ENCODE measurements around the gene ACYP2. TPM values are rescaled to one million over a fixed set of nuclear protein-coding genes. Genes with fewer than 3 reads are reported as not detected.

The ACYP2 gene
- polyA plus RNA-seq, 1 donor = 19.6 TPM

DNA sequence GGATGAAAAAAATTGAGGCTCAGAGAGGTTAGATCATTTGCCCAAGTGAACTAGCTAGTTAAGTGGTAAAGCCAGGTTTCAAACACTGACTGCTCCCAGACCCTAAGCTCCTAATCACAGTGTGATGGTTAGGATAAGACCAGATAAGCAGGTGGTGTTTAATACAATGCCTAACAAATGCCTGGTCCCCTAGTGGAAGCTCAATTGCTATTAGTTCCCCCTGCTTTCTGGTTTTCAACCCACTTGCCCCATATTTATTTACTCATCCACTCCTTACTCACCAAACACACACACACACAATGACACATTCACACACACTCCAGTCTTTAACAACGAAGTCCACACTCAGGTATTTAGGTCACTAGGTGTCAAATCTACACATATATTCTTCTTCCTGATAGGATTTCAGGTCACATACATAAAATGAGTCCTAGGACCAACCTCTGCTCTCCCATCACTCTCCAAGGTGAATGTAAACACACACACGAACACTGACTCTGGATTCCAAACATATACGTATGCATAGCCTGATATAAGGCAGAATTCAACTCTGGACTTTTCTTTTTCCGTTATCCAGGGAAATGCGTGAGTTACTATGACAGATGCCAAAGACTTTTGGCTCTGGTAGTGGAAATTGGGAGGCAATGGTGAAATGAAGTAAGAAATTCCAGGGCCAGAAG lies 214.2 kb downstream of the ACYP2 start:
- no peak for DNase-seq

DNA sequence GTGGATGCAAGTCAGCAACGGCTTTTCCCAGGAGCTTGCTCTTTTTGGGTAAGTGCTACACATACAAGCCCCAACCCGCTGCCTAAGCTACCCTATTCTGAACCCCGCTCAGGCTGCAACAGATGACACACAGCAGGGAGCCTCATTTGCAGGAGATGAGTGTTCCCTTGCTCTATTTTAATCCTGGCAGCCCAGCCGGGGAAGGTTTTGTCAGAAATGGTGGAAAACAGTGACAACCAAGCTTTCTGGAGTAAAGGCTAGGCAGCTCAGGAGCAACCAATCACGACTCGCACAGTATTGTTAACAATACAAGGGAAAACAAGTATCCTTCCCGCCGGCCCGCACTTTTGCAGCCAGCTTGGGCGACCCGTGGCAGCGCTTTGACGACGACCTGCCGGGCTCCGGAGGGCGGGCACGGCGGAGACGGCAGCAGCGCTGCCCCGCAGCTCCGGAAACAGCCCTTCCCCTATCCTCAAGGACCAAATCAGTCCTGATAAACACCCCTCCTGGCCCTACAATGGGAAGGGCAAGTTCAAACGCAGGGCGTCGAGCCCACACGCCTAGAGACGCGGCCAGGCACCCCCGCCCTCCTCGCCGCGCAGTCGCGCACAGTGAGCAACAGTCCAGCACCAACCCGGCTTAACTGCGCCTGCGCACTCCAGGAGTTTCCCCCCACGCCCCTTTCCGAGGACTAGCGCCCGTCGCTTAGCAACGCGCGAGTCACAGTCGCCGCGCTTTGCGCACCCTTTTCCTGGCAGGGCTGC lies 214.9 kb downstream of the ACYP2 start:
- DNase-seq = peak; percentile 97

- DNase-seq = no peak
Observed at GRCh38 chr2:54330926-54331835, 215.8 kb downstream of the ACYP2 start.

DNA sequence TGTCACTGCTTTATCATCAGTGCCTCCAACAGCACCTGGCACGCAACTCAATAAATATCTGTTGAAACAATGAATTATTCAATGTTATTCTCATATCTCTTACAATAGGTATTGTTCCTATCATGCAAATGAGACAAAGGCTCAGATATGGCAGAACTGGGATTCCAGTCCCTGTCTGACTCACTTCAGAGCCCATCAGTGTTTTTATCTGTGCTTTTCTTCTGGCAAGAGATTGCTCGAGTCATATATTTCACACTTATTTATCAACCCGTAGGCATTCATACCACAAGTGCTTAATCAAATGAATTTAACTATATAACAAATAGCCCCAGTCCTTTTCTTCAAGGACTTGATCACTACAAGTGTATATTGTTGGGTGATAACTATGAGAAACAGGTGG lies 217.0 kb downstream of the ACYP2 start:
- DNase-seq = no peak

DNA sequence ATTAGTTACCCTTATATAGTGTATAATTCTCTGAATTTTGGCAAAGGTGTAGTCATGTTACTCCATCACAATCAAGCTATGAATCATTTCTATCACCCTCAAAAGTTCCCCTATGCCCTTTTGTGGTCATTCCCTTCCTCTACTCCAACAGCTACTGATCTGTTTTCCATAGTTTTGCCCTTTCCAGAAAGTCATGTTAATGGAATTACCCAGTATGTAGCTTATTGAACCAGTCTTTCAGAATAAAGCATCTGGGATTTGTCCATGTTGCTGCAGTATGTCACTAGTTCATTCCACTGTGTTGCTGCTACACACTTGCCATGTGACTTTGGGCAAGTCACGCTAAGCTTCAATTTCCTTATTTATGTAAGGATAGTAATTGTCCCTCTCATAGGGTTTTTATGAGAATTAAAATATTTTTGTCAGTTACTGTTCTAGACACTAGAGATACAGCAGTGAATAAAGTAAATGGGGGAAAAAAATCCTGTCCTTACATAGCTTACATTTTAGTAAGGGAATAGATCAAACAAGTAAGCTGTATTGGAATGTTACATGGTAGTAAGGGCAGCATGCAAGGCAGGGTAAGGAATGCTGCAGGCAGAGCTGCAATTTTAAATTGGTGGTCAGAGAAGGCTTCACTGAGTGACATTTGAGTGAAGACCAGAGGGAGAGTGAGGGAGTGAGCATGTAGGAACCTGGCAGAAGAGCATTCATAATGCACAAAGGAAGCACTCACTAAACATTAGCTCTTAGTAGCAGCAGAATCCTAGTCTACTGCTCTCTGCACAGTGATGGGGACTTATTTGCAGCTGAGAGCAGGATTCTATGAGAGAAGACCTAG lies 220.9 kb downstream of the ACYP2 start:
- DNase-seq = no peak

GRCh38 chr2:54336977-54337255 lies 221.5 kb downstream of the ACYP2 start:
- no peak for DNase-seq

DNA sequence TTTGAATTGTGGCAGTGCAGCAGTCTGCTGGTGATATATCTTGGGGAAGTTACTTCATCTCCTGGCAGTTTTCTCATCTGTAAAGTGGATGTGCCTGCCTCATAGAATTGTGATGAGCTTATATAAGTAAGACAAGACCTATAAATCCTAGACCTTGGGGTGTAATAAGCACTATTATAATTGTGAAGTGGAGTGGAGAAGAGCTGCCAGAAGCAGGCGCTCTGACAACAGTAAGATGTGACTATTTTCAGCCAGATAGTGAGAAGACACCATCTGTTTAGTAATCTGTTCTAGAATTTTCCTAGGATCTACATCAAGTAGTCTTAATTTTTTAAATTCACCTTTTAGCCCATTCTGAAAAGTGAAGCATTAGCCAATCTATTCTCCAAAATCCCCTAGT lies 226.2 kb downstream of the ACYP2 start:
- DNase-seq = no peak

DNA sequence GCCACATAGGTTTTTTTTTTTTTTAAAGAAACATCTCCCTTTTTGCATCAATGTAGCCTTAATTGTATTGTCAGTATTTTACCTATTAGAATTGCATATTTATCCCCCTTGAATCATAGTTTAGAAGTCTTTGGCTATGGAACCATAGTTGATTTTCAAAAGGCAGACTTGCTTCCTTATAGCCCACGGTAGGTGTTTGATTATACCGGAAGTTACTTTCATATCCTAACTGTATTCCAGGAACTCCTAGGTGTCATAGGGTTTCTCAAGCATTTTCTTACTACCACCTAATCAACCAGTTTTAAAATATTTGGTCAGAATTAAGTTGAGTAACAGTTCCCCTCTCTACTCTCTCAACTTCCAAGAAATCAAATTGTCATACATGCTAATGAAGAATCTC lies 227.2 kb downstream of the ACYP2 start:
- no peak for DNase-seq

- DNase-seq = no peak
Observed at GRCh38 chr2:54347622-54348021, 232.2 kb downstream of the ACYP2 start.

DNA sequence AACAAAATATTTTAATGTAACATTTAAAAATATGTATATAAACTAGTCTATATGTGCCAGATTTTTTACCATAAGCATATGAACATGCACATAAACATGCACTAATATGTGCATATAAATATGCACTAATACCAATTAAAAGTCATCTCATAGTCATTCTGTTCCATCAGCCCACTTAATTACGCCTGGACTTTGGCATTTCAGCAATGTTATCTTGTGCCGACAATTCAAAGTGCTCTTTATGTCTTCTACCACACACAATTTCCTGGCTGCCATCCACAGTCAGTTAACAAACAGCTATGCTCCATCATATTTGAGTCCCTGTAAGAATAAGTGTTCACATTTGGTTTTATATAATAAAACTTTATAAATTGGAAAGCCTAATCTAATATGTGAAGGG lies 233.2 kb downstream of the ACYP2 start:
- no peak for DNase-seq

DNA sequence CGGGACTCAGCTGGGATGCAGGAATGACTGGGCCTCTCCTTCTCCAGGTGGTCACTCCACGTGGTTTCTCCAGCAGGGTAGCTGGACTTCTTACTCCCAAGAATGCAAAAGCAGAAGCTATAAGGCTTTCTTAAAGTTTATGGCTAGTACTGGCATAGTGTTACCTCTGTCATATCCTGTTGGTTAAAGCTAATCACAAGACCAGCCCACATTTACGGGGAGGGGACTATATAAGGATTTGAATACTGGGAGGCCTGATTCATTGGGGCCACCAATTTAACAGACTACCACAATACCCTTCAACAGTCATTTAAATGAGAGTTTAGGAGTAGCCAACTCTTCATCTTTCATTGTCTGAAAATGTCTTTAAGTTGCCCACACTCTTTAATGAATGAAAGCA lies 235.0 kb downstream of the ACYP2 start:
- DNase-seq = no peak

- DNase-seq = no peak
Observed at GRCh38 chr2:54353216-54353615, 237.8 kb downstream of the ACYP2 start.

Other genes with a start within 250 kb of the ACYP2 start
- gene PSME4, start 144.6 kb upstream of the ACYP2 start, polyA plus RNA-seq (ENCODE audit: insufficient read length) = 82.8 TPM
- 0.13 TPM for gene TSPYL6, start 140.6 kb downstream of the ACYP2 start, polyA plus RNA-seq (ENCODE audit: insufficient read length)

Data from left kidney (tissue), 2 donors.